WI38 (cell line): Measurements from ENCODE around the gene CLIP4.
A peak's percentile ranks its signal among the peaks of the same experiment; 100 is the strongest.

Source experiments
- H3K4me3 ChIP-seq: 2 replicates; pipeline ENCODE4 v1.5.1; 2011; ENCODE audit warnings: low read depth, mild to moderate bottlenecking, control low read depth, low read length
- CTCF ChIP-seq: IDR thresholded peaks from 2 replicates; pipeline ENCODE4 v1.5.1; 2012; ENCODE audit warnings: low read depth, mild to moderate bottlenecking, control low read depth, low read length

Gene CLIP4

GRCh38 chr2:29112379-29112778 lies 2.8 kb upstream of the CLIP4 start:
- no peak for TF ChIP-seq CTCF
- no peak overlapping the region for H3K4me3 ChIP-seq

GRCh38 chr2:29113027-29113686 lies 2.1 kb upstream of the CLIP4 start:
- no peak for TF ChIP-seq CTCF
- H3K4me3 ChIP-seq: no peak overlapping the region

- H3K4me3 ChIP-seq: no peak overlapping the region
- TF ChIP-seq CTCF: no peak
Observed at GRCh38 chr2:29113891-29114321, 1.3 kb upstream of the CLIP4 start.

- TF ChIP-seq CTCF: no peak
- H3K4me3 ChIP-seq: peak overlapping the region; percentile 82
Observed at GRCh38 chr2:29114586-29114945, 649 bp upstream of the CLIP4 start.

GRCh38 chr2:29115797-29116781 lies 874 bp downstream of the CLIP4 start:
- H3K4me3 ChIP-seq: peak overlapping the region; percentile 82
- no peak for TF ChIP-seq CTCF

GRCh38 chr2:29117636-29118303 lies 2.6 kb downstream of the CLIP4 start:
- no peak for TF ChIP-seq CTCF
- H3K4me3 ChIP-seq: no peak overlapping the region
